Stimulated activated CD8-positive, alpha-beta memory T cell treated with anti-CD3 and anti-CD28 coated beads, Interleukin-2, amount 100 ng/mL, for 1 hour (primary cell): ENCODE data around the gene KHSRP.
A peak's percentile ranks its signal among the peaks of the same experiment; 100 is the strongest.

ENCODE experiments used
- DNase-seq, 2 donors: peaks; one replicate each; pipeline ENCODE4 v3.0.0-alpha.2; 2020; ENCODE audit warnings: low read depth in 2 of 2

Gene KHSRP, protein sequence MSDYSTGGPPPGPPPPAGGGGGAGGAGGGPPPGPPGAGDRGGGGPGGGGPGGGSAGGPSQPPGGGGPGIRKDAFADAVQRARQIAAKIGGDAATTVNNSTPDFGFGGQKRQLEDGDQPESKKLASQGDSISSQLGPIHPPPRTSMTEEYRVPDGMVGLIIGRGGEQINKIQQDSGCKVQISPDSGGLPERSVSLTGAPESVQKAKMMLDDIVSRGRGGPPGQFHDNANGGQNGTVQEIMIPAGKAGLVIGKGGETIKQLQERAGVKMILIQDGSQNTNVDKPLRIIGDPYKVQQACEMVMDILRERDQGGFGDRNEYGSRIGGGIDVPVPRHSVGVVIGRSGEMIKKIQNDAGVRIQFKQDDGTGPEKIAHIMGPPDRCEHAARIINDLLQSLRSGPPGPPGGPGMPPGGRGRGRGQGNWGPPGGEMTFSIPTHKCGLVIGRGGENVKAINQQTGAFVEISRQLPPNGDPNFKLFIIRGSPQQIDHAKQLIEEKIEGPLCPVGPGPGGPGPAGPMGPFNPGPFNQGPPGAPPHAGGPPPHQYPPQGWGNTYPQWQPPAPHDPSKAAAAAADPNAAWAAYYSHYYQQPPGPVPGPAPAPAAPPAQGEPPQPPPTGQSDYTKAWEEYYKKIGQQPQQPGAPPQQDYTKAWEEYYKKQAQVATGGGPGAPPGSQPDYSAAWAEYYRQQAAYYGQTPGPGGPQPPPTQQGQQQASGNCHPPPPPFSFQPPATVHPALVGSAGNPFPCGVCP

DNA sequence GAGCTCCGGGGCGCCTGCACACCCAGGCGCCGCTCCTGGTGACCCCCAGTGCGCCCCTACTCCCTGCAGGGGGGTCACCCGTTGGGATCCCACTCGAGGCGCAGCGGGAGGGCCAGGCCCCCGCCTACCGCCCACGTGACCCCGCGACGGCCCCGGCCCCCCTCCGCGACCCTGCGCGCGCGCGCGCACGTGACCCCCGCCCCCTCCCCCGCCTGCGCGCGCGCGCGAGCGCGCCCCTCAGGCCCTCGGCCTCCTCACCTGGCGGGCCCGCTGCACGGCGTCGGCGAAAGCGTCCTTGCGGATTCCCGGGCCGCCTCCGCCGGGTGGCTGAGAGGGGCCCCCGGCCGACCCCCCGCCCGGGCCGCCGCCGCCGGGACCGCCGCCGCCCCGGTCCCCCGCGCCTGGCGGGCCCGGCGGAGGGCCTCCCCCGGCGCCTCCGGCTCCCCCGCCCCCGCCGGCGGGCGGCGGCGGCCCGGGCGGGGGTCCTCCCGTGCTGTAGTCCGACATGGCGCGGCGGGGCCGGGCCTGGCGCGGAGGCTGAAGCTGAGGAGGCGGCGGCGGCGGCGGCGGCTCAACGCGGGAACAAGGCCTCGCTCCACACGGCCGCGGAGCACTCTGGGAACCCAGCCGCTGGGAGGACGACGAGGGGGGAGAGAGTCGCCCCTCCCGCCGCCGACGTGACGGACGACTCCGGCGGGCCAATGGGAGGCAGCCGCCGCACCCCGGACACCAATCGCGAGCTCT lies at the start of gene KHSRP:
Gene KHSRP, minus strand, starts transcription at position 617 of the 744 bp plus-strand sequence. Its CDS starts 110 bp downstream, at position 507.
- DNase-seq, result no peak

DNA sequence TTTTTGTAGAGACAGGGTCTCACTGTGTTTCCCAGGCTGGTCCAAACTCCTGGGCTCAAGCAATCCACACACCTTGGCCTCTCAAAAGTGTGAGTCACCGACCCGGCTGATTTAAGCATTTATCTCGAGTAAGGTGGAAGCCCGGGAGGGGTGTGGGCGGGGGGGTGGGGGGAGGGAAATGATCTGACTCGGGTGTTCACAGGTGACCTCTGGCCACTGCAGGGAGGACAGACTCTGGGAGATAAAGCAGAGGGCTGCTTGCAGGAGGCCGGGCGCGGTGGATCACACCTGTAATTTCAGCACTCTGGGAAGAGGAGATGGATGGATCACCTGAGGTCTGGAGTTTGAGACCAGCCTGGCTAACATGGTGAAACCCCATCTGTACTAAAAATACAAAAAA lies 49.0 kb upstream of the KHSRP start:
- DNase-seq, result no peak

DNA sequence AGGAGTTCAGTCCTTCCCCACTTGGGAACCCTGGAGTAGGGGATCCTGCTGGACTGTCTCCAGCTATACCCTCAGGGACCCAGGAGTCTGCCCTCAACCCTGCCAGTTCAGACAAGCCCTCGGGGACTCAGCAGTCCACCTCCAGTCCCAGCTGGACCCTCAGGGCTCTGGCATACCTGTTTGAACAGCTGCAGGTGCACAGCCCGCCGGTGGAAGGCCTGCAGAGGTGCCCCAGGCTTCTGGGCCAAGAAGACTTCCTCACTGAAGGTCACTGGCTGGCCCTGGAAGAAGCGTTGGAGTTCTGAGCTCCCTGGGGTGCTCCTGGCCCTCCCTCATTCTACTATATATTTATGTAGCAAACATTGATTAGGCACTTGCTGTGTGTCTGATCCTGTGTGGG lies 48.1 kb upstream of the KHSRP start:
- no peak for DNase-seq

DNA sequence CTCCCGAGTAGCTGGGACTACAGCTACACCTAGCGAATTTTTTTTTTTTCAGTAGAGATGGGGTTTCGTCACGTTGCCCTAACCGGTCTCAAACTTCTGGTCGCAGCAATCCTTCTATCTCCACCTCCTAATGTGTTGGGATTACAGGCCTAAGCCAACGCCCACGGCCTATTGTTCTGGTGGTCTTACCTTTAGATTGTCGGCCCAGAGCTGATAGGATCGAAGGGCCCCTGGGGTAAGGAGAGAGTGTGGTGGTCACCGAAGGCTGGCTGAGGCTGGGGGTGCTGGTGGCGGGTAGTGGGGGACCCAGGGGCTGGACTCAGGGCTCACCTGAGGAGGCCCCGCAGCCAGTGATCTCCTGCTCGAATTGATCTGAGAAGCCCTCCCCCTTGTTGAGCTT lies 46.5 kb upstream of the KHSRP start:
- no peak for DNase-seq

DNA sequence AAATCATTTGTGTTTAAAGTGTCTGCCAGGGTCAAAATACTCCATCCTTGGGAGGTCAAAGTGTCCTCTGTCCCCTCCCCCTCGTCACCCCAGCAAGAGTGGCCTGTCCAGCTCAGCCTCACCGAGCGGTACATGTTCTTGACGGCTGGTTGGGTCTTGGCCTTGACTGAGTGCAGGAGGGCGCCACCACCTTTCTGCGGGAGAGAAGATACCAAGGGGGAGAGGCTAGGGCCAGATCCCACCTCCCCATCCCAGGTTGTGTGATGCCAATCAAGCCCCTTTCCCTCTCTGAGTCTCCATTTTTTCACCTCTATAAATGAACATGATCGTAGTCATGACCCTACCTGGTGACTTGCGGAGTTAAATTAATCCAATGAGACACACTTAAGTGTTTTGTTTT lies 45.6 kb upstream of the KHSRP start:
- no peak for DNase-seq

DNA sequence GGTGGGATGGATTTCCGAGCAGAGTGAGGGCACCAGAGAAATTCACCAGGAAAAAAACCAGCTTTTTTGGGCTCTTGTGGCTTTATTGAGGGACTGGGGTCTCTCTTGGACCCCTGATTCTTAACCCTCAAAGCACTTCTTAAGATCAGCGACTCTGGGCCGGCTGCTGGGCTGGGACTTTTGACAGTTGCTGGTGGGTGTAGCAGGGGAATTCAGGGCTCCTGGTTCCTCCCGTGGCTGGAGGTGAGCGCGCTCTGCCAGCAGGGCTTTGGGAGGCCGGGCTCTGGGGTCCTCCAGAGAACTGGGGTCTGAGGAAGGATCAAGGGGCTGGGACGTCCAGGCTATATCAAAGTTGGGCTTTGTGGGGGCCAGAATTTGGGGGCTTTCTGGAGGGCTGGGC lies 42.8 kb upstream of the KHSRP start:
- DNase-seq, result no peak

DNA sequence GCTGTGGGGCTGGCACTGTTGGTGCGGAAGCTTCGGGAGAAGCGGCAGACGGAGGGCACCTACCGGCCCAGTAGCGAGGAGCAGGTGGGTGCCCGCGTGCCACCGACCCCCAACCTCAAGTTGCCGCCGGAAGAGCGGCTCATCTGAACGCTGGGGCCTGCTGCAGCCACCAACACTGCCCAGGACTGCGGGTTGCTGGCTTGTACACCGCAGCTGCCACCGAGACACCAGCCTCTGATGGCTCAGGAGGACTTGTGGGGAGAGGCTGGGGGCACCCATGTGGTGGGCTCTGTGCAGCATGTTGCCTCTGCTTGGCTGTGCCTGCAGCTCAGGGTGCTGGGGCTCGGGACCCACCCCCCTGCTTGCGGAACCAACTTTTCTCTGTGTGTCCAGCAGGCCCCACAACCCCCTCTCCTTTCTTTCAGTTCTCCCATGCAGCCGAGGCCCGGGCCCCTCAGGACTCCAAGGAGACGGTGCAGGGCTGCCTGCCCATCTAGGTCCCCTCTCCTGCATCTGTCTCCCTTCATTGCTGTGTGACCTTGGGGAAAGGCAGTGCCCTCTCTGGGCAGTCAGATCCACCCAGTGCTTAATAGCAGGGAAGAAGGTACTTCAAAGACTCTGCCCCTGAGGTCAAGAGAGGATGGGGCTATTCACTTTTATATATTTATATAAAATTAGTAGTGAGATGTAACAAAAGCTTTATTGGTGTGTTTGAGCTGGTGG lies 42.1 kb upstream of the KHSRP start:
- no peak for DNase-seq

DNA sequence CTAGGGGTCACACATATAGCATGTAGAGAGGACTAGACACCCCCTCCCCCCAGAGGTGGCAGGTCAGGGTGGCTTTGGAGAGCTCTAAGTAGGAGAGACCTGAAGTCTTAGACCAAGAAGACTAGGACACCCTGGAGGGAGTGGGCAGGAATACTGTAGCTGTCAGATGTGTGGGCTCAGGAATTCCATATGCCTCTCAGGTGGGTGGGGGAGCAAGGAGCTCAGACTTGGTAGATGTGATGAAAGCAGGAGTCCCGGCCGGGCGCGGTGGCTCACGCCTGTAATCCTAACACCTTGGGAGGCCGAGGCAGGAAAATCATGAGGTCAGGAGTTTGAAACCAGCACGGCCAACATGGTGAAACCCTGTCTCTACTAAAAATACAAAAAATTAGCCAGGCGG lies 41.1 kb upstream of the KHSRP start:
- DNase-seq, result no peak

DNA sequence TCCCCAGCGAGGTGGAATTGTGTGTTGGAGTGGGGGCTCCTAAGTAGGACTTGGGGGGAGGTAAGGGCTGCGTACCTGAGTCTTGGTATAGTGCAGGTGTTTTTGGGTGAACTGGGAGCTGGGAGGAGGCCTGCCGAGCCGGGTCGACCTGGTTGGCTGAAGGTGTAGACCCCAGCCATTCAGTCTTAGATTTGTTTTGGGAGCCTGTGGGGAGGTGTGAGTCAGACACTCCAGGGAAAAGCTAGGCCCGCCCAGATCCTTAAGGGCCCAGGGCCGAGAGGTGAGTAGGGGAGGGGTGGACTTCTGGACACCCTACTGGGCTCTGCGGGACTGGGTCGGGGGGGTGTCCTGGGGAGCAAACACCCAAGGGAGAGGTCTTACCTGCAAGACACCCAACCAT lies 40.4 kb upstream of the KHSRP start:
- DNase-seq, result no peak

DNA sequence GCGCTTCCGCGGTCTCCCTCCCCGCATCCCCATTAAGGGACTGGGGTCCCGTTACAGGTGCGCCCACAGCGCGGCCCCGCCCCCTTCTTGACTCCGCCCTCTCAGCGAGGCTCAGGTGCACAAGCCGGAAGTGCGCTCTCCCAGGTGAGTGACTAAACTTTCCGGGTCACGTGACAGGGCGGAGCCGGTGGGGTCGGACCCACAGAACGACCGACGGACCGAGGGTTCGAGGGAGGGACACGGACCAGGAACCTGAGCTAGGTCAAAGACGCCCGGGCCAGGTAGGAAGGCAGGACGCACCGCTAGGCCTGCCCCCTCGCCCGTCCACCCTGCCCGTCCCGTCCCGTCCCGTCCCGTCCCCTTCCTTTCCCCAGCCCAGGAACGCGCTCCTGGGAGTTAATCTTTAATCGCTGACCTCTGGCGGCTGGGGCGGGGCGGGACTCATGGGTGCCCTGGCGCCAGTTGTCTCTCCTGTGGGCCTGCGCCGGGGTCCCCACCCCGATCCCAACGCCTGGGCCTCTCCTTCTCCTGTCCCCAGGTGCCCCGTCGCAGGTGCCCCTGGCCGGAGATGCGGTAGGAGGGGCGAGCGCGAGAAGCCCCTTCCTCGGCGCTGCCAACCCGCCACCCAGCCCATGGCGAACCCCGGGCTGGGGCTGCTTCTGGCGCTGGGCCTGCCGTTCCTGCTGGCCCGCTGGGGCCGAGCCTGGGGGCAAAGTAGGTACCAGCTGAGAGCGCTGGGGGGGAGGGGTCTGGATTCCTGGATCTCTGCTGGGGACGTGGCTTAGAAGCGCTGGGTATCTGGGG lies 39.7 kb upstream of the KHSRP start, which contains the start of gene CRB3:
Gene CRB3, plus strand, starts transcription at position 202 of the 804 bp plus-strand sequence. Its CDS starts 431 bp downstream, at position 633.
- DNase-seq, result no peak

DNA sequence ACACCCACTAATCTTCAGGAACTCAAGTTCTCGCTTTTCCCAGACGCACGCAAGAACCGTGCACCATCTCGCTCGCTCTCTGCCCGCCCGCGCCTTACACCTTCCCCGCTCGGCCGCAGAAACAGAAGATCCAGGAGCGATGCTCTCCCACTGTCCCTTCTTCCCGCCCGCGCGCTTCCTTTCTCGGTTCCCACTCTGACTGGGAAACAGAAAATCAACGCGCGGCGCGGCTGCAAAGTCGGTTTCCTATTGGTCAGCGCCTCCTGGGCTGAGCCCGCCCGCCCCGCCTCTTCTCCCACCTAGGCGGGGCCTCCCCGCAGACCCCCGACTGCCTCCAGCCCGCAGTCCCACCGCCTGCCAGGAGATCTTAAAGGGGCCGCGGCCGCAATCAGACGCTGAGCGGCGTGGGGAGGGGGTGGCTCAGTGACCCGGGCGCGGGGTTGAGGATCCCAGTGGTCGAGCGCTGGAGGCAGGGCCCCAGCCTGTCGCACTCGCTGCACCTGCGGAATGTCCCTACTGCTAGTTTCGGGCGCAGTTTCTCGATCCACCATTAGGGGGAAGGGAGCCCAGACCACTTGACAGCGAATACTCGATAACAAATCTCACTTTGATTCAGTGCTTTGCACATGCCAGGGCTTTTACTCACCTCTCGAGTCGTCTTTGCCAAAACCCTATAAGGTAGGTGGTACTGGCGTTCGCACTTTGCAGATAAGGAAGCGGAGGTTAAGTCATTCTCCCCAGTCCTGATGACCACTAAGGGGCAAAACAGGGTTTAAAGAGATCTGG lies 35.7 kb upstream of the KHSRP start:
- peak; percentile 92 to 96 for DNase-seq

DNA sequence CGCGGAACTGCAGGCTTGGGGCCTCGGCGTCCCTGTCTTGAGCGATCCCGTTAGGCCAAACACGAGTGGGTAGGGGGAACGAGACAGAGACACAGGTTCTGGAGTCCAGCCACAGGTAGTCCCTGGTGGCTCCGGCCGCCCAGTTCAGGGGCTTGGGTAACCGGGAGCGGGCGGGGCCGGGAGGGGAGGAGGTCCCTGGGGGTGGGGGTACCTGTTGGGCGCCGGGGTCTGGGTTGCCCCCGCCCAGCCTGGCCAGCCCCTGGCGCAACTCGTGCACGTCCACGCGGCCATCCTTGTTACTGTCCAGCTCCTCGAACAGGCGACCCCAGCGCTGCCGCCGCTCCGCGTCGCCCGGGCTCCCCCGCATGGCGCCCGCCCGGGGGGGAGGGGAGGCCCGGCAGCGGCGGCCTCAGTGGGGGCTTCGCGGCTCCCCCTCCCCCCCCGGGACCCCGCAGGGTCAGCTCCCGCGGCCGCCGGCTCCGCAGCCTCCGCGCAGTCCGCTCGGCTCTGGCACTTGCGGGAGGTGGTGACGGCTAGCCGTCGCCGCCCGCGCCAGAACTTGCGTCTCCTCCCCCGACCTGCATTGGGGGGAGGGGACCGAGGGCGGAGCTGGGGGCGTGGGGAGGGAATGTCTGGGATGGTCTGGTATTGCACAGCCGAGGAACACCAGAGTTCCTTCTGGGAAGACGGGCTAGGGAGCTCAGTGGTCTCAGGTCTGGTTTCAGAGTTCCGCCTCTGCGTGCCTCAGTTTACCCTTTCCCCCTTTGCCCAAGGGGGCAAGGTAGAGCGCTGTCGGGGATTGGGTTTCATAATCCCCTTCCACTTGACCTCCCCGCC lies 34.9 kb upstream of the KHSRP start, which contains the start of gene SLC25A23:
Gene SLC25A23, minus strand, starts transcription at position 531 of the 837 bp plus-strand sequence. Its CDS starts 164 bp downstream, at position 367.
- no peak for DNase-seq

DNA sequence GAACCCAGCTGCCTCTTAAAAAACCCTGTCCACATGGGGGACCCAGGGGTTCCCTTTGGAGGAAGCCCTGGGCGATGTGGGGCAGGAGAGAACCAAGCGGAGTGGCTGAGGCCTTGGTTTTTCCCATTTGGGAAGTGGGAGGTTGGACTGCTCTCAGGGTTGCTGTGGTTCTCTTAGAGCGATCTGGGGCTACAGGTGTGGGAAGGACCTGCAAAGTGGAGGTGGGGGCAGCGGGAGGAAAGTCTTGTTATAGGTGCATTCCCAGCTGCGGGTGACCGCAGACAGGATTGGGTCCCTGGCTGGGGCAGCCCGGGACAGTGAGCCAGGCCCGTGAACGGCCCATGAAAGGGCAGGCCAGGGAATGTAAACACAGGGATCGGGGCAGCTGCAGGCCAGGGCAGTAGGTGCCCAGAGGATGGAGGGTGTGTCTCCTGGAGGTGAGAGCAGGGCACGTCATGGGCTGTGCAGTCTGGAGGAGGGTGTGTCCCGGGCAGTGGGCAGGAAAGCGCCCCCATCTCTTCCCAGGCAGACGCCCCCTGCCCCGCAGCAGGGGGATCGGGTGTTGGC lies 34.2 kb upstream of the KHSRP start:
- DNase-seq, result no peak

DNA sequence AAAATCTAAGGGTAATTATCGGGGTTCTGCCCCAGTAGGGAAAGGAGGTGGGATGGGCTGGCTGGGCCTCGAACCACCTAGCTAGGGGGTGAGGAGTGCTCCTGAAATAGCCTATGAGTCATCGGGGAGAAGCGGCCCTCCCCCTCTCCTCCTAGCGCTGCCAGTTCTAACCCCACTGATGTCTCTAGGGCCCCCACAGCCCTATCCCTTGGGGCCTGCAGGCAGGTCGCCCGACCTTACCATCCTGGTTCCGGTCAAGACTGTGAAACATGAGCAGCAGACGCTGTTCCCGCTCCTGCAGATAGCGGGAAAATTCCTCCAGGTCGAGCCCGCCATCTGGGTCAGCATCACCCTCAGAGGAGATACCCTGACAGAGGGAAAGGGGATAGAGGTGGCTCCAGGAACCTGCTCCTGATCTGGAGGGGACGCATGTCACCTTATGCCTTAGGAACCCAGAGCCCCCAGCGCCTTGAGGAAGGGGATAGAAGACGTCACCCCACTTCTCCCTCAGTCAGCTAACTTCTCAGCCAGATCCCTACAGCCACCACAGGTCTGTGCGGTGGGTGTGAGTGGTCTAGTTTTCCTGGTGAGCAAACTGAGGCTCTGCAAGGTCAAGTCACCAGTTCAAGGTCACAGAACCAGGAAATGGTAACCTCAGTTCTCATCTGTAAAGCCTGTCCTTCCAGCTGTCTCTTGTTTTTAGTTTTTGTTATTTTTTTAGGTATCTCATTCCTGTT lies 33.5 kb upstream of the KHSRP start:
- no peak for DNase-seq

DNA sequence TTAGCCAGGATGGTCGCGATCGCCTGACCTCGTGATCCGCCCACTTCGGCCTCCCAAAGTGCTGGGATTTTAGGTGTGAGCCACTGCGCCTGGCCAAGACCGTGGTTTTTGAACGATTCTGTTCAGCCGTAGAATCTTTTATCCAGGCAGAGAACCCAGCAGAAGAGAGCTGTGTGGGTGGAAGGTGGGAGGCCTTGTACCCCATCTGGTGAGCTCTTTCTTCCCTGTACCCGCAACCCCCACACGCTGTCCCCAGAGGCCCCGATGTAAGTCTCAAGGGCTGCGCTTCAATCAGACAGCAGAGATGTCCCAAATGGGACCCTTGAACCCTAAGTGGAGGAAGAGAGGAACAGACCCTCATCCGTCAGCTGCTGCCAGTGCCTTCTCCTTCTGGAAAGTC lies 31.3 kb upstream of the KHSRP start:
- DNase-seq, result no peak

DNA sequence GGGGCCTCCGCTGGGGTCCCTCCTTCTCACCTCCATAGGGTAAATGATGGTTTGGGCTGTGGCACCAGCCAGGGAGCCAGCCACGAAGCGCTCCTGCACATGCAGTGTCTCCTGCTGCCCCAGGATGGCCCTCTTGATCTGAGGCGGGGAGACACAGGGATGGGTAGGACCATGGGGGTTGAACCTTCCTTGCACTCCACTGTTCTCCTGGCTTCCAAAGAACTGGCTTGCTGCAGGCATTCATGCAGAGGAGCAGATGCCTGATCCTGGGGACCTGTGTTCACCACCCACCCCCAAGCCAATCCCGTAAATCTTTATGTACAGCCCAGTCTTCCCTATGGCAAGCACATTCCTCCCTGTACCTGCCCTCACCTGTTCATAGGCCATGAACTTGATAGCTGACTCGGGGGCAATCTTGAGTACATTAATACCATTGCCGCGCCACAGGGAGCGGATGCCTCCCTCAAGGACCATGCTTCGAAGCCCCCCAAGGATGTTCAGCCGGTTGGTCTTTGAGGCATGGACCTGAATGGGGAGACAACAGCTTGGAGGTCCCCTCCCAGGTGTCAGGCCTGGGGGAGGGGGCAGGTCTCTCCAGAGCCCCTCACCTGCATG lies 29.4 kb upstream of the KHSRP start:
- DNase-seq, result no peak

DNA sequence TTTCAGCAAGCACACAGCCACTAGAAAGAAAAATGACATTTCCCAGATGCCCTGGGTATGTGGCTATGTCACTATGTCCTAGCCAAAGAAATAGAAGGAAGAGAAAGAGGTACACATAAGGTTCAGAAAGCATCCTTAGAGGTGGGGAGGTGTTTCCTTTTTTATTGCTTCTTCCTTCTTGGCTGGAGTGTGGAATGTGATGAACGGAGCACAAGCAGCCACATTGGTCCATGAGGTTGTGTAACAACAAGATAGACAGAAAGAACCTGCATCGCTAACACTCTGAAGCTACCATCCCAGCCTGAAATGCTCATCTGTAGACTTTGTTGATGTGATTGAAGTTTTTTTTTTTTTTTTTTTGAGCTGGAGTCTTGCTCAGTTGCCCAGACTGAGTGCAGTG lies 28.3 kb upstream of the KHSRP start:
- no peak for DNase-seq

DNA sequence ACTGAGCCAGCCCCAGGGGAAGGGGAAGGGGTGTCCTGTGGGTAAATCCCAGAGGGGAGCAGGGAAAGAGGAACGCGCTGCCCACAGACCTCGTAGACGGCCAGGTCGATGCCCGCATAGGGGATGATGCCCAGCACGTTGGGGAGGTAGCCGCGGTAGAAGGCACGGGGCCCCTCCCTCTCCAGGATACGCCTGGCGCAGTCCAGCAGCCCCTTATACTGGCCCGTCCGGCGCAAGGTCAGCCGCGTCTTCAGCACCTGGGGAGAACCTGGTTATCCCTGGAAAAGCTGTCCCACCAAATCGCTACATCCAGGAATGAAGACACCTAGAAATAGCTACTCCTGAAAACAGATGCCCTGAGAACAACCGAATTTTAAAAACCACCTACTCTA lies 27.6 kb upstream of the KHSRP start:
- DNase-seq, result no peak
